Mucosa of gallbladder (tissue), 1 donor: ENCODE results near the gene CDC14A. TPM values are rescaled to one million over a fixed set of nuclear protein-coding genes. Genes with fewer than 3 reads are reported as not detected.
"Not testable (repeated sequence)": the region's sequence is repeated elsewhere in the genome, so short reads cannot be mapped to it uniquely, and the experiment has no call there.

Experiments
- DNase-seq: peaks from one replicate; pipeline ENCODE4 v3.0.0-alpha.2; 2020; ENCODE audit warnings: low spot score
- total RNA-seq: library from RNA; stranded (reverse); gene quantifications from one replicate; pipeline ENCODE4 v1.2.1, GENCODE V29; 2021
- donor health status: DM: no; HTN: no; CAD: no.

The CDC14A gene
- total RNA-seq, 1 donor from 2014 or later: 7.1 TPM

GRCh38 chr1:100362821-100363466 is 10.6 kb downstream of the CDC14A start:
- no peak for DNase-seq

- no peak for DNase-seq
Observed at GRCh38 chr1:100363831-100364230, 11.5 kb downstream of the CDC14A start.

- no peak for DNase-seq
Observed at GRCh38 chr1:100364697-100365096, 12.4 kb downstream of the CDC14A start.

- no peak for DNase-seq
Observed at GRCh38 chr1:100366209-100366525, 13.9 kb downstream of the CDC14A start.

- DNase-seq: not testable (repeated sequence)
Observed at GRCh38 chr1:100369339-100369738, 17.0 kb downstream of the CDC14A start.

GRCh38 chr1:100373953-100374352 is 21.6 kb downstream of the CDC14A start:
- DNase-seq: not testable (repeated sequence)

GRCh38 chr1:100376890-100377289 is 24.6 kb downstream of the CDC14A start:
- DNase-seq: not testable (repeated sequence)

GRCh38 chr1:100377590-100378361 is 25.5 kb downstream of the CDC14A start:
- no peak for DNase-seq

- DNase-seq: no peak
Observed at GRCh38 chr1:100378956-100379355, 26.6 kb downstream of the CDC14A start.

GRCh38 chr1:100380635-100381034 is 28.3 kb downstream of the CDC14A start:
- DNase-seq: no peak

GRCh38 chr1:100382657-100383056 is 30.4 kb downstream of the CDC14A start:
- DNase-seq: no peak

GRCh38 chr1:100383743-100384405 is 31.6 kb downstream of the CDC14A start:
- DNase-seq: no peak

GRCh38 chr1:100387209-100387608 is 34.9 kb downstream of the CDC14A start:
- no peak for DNase-seq

GRCh38 chr1:100387657-100388350 is 35.5 kb downstream of the CDC14A start:
- no peak for DNase-seq

GRCh38 chr1:100390531-100390930 is 38.2 kb downstream of the CDC14A start:
- no peak for DNase-seq

GRCh38 chr1:100391675-100392074 is 39.4 kb downstream of the CDC14A start:
- DNase-seq: no peak

- DNase-seq: no peak
Observed at GRCh38 chr1:100392756-100393155, 40.5 kb downstream of the CDC14A start.

GRCh38 chr1:100394285-100394684 is 42.0 kb downstream of the CDC14A start:
- DNase-seq: no peak

- DNase-seq: no peak
Observed at GRCh38 chr1:100395913-100396312, 43.6 kb downstream of the CDC14A start.

GRCh38 chr1:100396651-100397050 is 44.3 kb downstream of the CDC14A start:
- no peak for DNase-seq

- DNase-seq: no peak
Observed at GRCh38 chr1:100397681-100398080, 45.4 kb downstream of the CDC14A start.

- DNase-seq: no peak
Observed at GRCh38 chr1:100398648-100399047, 46.3 kb downstream of the CDC14A start.
